Measurements from ENCODE around the gene KLK7.
"Not testable (repeated sequence)": the region's sequence is repeated elsewhere in the genome, so short reads cannot be mapped to it uniquely, and the experiment has no call there.

The KLK7 gene

GRCh38 chr19:50994129-50994528, 10.4 kb upstream of the KLK7 start:
- ATAC-seq (ENCODE audit: low read depth) = no peak

DNA sequence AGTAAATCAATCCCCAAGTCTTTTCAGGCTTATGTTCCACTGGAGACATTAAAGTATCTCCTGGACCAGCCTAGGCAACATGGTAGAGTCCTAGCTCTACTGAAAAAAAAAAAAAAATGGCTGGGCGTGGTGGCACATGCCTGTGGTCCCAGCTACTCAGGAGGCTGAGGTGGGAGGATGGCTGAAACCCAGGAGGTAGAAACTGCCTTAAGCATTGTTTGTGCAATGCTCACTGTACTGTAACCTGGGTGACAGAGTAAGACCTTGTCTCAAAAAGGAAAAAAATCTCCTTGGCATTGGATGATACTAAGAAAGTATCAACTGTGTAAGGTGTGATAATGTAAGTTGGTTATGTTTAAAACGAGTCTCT, 8.9 kb upstream of the KLK7 start:
- H3K4me1 ChIP-seq (ENCODE audit: insufficient read depth, poor library complexity, severe bottlenecking) = peaks cover 4% of the 10 kb centered on the region
- H3K9me3 ChIP-seq (ENCODE audit: severe bottlenecking) = no peaks in the 10 kb centered on the region
- no peak overlapping the region for H3K4me3 ChIP-seq (ENCODE audit: severe bottlenecking)
- ATAC-seq (ENCODE audit: low read depth) (peak; percentile 36; the same call in 1 of the 3 replicates), DNase-seq (ENCODE audit: low spot score) (no peak)
- no peak overlapping the region for H3K27ac ChIP-seq (ENCODE audit: poor library complexity, severe bottlenecking)
- peaks cover 6% of the 10 kb centered on the region for H3K27me3 ChIP-seq (ENCODE audit: insufficient read depth, poor library complexity, severe bottlenecking)
- H3K36me3 ChIP-seq (ENCODE audit: low read depth) = no peaks in the 10 kb centered on the region
- TF ChIP-seq, protein P1, sequence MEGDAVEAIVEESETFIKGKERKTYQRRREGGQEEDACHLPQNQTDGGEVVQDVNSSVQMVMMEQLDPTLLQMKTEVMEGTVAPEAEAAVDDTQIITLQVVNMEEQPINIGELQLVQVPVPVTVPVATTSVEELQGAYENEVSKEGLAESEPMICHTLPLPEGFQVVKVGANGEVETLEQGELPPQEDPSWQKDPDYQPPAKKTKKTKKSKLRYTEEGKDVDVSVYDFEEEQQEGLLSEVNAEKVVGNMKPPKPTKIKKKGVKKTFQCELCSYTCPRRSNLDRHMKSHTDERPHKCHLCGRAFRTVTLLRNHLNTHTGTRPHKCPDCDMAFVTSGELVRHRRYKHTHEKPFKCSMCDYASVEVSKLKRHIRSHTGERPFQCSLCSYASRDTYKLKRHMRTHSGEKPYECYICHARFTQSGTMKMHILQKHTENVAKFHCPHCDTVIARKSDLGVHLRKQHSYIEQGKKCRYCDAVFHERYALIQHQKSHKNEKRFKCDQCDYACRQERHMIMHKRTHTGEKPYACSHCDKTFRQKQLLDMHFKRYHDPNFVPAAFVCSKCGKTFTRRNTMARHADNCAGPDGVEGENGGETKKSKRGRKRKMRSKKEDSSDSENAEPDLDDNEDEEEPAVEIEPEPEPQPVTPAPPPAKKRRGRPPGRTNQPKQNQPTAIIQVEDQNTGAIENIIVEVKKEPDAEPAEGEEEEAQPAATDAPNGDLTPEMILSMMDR (IDR thresholded peaks at IDR 0.05; ENCODE audit: poor library complexity, severe bottlenecking) = no peak

More at GRCh38 chr19:50994129-50994528, 10.4 kb upstream of the KLK7 start:
- Histone ChIP-seq H3K36me3 (ENCODE audit: low read depth) (no peaks in the 10 kb centered on the region), H3K4me1 (ENCODE audit: insufficient read depth, poor library complexity, severe bottlenecking) (peaks cover 4% of the 10 kb centered on the region), H3K4me3 (ENCODE audit: severe bottlenecking) (no peak overlapping the region), H3K27me3 (ENCODE audit: insufficient read depth, poor library complexity, severe bottlenecking) (peaks cover 5% of the 10 kb centered on the region), H3K9me3 (ENCODE audit: severe bottlenecking) (no peaks in the 10 kb centered on the region), H3K27ac (ENCODE audit: poor library complexity, severe bottlenecking) (no peak overlapping the region)
- TF ChIP-seq, protein P1 (IDR thresholded peaks at IDR 0.05; ENCODE audit: poor library complexity, severe bottlenecking) = no peak
- DNase-seq (ENCODE audit: low spot score) = no peak

- not testable (repeated sequence) for H3K27ac ChIP-seq (ENCODE audit: poor library complexity, severe bottlenecking); H3K4me3 ChIP-seq (ENCODE audit: severe bottlenecking); H3K9me3 ChIP-seq (ENCODE audit: severe bottlenecking); H3K36me3 ChIP-seq (ENCODE audit: low read depth); DNase-seq (ENCODE audit: low spot score); H3K4me1 ChIP-seq (ENCODE audit: insufficient read depth, poor library complexity, severe bottlenecking); ATAC-seq (ENCODE audit: low read depth)
- peaks cover 22% of the 10 kb centered on the region for H3K27me3 ChIP-seq (ENCODE audit: insufficient read depth, poor library complexity, severe bottlenecking)
Observed at GRCh38 chr19:50984416-50984815, 699 bp upstream of the KLK7 start.

- ATAC-seq (ENCODE audit: low read depth) (0 out of 3 replicates have a peak, but pooled peaks have one; percentile 37), DNase-seq (ENCODE audit: low spot score) (no peak)
- no peaks in the 10 kb centered on the region for H3K9me3 ChIP-seq (ENCODE audit: severe bottlenecking)
- H3K27me3 ChIP-seq (ENCODE audit: insufficient read depth, poor library complexity, severe bottlenecking) = peaks cover 16% of the 10 kb centered on the region
- no peak overlapping the region for H3K27ac ChIP-seq (ENCODE audit: poor library complexity, severe bottlenecking)
- TF ChIP-seq, protein P1 (IDR thresholded peaks at IDR 0.05; ENCODE audit: poor library complexity, severe bottlenecking) = no peak
- no peak overlapping the region for H3K4me3 ChIP-seq (ENCODE audit: severe bottlenecking)
- H3K4me1 ChIP-seq (ENCODE audit: insufficient read depth, poor library complexity, severe bottlenecking) = peaks cover 7% of the 10 kb centered on the region
- no peaks in the 10 kb centered on the region for H3K36me3 ChIP-seq (ENCODE audit: low read depth)
Observed at GRCh38 chr19:50982186-50982585, 1.5 kb downstream of the KLK7 start.

DNA sequence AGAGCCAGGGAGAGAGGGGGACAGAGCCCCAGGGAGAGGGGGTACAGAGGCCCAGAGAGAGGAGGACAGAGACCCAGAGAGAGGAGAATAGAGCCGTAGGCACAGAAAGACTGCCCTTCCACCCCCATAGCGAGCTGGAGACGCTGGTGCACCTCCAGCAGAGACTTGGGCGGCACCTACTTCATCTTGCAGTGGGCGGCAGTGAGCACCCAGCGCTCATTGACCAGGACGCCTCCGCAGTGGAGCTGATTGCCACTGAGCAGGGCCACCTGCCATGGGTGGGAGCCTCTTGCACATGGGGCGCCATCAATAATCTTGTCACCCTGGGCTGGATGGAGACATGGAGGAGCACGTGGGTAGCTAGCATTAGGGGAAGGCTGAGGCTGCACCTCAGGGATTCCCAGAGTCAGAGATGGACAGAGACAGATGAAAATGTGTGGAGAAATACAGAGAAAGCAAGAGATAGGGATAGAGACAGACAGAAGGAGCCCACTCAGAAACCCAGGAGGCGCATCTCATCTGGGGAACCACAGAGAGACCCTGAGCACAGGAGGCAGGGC, 2.0 kb downstream of the KLK7 start:
- peaks cover 16% of the 10 kb centered on the region for H3K27me3 ChIP-seq (ENCODE audit: insufficient read depth, poor library complexity, severe bottlenecking)
- H3K4me3 ChIP-seq (ENCODE audit: severe bottlenecking) = no peak overlapping the region
- ATAC-seq (ENCODE audit: low read depth) (0 out of 3 replicates have a peak, but pooled peaks have one; percentile 21), DNase-seq (ENCODE audit: low spot score) (no peak)
- TF ChIP-seq, protein P1 (IDR thresholded peaks at IDR 0.05; ENCODE audit: poor library complexity, severe bottlenecking) = no peak
- H3K27ac ChIP-seq (ENCODE audit: poor library complexity, severe bottlenecking) = no peak overlapping the region
- H3K36me3 ChIP-seq (ENCODE audit: low read depth) = no peaks in the 10 kb centered on the region
- peaks cover 7% of the 10 kb centered on the region for H3K4me1 ChIP-seq (ENCODE audit: insufficient read depth, poor library complexity, severe bottlenecking)
- no peaks in the 10 kb centered on the region for H3K9me3 ChIP-seq (ENCODE audit: severe bottlenecking)
